KBM-7 (cell line): ENCODE measurements around the gene SPACA7.
"Not testable (repeated sequence)": the region's sequence is repeated elsewhere in the genome, so short reads cannot be mapped to it uniquely, and the experiment has no call there.

ENCODE experiments used
- DNase-seq: peaks from one replicate; pipeline ENCODE4 v3.0.0-alpha.2; 2015
- in situ Hi-C: fragments of 300-500 bp; cut with MboI; formaldehyde crosslinking; loops from 2 replicates; pipeline ENCODE4 v1.14.3; 2020; ENCODE audit warnings: low sequenced_read_pairs, low pct_unique_long_range_greater_than_20kb, mixed read lengths

The SPACA7 gene

DNA sequence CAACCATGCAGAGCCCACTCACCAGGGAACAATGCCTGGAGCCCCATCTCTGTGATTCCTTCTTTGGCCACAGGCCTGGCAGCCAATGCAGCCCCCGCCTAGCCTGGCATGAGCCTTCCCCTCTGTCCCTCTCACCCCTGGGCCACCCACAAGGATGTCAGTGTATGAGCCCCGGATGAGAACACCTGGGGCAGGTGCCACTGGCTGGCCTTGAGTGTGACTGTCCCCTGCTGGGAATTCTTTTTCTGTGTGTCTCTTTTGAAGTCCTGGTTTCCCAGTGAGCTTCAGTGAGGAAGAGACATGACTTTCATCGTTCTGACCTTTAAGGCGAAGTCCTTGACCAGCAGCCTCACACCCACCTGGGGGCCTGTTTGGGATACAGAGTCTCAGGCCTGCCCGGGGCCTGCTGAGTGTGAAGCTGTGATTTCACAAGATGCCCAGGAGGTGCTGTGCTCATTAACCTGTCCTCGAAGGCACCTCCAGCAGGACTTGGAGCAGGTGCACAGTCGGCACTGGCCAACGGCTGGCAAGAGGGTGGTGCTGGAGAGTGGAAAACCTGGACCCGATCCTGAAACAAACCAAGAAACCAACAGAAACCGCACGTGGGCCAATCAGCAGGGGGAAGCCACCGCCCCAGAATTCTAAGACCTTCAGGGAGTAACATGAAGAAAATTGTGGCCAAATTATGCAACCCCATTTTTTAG lies 27.4 kb upstream of the SPACA7 start:
- DNase-seq, result no peak
- in situ Hi-C loops, result no loop called here

DNA sequence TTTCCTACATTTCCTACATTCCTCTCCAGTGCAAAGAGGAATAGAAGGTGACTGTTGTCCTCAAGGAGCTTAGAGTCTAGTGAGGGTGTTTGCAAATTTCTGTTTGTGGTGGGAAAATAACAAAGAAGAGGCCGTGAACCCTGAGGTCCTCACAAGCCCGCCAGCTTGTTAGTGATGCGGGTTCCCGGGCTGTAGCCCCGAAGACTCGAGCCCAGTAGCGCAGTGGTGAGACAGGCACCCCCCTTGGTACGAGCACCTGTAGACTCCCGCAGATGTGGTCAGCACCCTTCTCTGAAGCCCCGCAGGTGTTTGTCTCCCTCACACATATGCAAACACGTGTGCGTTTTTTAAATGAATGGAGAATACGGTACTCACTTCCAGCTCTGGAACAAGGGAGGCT lies 26.5 kb upstream of the SPACA7 start:
- no peak for DNase-seq
- in situ Hi-C loops, result no loop called here

DNA sequence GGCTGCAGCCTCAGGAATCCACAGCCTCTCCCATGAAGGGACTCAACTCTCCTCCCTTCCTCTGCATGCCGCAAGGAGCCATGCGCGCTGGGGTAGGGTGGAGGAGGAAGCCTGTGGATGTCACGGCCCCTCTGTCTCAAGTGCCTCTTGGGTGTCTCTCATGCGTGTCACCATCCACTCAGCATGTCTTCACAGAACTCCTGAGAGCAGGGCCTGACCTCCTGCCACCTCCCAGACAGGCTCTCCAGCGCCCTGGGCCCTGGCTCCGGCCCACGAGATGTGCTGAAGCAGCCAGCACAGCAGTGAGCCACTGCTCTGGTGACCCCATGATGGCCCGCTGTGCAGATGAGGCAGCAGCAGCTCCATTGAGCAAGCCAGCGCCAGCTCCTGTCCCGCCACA lies 25.9 kb upstream of the SPACA7 start:
- in situ Hi-C loops, result no loop called here
- no peak for DNase-seq

DNA sequence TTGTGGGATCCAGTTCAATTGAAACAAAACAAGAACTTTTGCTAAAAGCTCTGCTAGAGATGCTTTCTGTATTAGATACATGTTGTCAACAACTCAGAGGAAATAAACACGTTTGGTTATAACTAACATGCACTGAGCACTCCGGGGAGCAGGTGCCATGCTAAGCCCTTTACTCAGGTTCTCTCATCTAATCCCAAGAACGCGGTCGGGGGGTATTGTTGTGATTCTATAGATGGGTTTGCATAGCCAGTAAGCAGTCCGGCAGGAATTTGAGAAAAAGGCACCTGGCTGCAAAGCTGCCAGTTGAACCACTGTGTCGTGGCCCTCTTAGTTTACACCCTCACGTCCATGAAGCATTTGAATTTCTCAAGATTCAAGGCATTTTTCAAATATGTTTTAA lies 24.3 kb upstream of the SPACA7 start:
- in situ Hi-C loops, result no loop called here
- DNase-seq, result no peak

DNA sequence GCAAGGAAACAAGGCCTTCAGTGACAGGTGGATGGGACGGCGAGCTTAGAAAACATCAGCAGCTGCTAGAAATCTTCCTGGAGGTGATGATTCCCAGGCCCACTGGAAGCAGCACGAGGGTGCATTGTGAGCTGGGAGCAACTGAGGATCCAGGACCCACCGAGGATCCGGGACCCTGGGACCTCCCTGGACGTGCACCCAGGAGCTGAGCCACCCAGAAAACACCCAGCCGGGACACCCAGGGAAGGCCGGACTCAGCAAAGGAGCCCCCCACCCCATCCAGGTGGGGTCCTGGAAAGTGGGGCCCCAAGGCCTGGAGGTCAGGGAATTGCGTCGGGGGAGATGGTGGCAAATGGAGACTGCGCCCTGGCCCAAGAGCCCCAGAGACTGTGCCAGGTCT lies 22.3 kb upstream of the SPACA7 start:
- DNase-seq, result no peak
- in situ Hi-C loops, result no loop called here

DNA sequence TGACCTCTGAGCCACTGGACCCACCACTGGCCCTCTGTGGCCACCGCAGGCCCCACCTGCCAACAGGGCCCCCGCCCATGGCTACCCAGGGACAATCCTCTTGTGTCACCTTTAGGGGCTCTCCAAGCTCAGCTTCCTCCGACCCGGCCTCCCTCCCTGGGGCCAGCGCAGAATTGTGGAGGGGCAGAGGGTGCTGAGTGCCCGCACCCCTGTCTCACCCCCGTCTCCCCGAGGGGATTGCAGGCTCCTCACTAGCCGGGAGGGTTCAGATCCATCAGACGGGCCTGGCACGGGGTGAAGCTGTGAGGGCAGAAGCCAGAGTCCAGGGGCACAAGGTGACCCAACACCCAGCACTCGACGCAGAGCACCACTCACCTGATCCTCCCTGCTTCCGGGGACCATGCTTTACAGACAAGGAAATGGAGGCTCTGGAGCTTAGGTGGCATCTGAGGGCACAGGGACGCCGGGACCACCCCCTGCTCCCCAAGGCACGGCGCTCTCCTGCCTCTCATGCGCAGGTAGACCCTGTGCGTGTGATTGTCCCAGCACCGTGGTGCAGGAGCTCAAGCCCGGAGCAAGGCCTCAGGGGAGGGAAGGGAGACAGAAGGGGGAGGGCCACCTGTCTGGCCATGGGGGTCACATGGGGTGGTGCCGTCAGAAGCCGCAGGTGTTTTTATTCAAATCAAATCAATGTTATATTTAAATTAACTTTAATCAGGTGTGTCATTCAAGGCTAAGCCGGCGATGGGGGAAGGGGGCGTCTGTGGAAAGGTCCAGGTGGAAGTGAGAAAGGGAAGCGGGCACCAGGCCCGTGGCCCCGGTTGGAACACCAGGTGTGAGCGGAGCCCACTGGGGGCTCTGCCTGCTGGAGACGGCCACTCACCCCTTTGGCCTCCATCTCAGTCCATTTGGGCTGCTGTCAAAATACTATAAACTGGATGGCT lies 21.6 kb upstream of the SPACA7 start:
- no peak for DNase-seq
- in situ Hi-C loops, result no loop called here

DNA sequence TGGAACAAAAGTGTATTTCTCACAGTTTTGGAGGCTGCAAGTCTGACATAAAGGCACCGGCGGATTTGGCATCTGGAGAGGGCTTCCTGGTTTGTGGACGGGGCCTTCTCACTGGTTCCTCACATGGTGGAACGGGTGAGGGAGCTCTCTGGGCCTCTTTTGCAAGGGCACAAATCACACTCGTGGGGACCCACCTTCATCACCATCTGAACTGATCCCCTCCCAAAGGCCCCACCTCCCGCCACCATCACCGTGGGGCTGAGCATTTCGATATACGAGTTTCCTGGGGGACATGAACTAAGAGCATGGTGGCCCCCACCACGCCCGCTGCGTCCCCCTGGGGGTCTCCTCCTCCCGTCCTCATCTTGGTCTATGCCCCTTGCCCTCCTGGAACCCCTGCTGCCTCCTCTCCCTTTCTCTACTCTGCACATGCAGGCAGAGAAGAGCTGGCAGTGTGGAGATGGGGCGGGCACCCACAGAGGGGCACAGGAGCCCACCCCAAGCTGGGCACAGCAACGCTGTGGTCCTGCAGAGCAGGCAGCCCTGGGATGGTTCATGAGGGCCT lies 20.8 kb upstream of the SPACA7 start:
- no peak for DNase-seq
- in situ Hi-C loops, result no loop called here

DNA sequence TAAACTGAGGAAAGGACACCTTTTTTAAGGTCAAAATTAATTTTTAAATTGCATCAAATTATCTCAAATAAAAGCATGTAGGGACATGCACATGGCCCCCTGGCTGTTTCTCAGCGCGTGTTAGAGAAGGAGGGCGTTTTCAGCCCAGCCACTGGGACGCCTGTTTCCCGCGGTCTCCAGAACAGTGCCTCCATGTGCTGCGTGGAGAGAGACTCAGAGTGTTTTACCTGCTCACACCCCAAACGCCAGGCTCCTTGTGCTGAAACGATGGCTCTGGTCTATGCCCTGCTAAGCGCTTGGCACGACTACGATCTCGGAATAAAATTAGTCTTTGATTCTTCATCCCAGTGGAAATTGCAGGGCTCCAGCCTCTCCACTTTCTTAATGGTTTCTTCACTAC lies 20.0 kb upstream of the SPACA7 start:
- DNase-seq, result no peak
- in situ Hi-C loops, result no loop called here

DNA sequence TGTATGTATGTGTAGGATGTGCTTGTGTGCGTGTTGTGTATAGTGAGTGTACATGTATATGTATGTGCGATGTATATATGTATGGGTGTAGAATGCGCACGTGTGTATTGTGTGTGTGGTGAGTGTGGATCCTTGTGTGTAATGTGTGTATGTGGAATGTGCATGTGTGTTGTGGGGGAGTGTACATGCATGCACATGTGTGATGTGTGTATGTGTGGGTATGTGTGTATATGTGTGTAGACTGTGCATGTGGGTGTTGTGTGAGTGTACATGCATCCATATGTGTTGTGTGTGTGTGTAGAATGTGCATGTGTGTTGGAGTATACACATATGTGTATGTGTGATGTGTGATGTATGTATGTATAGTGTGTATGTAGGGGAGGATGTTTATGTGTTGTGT lies 18.0 kb upstream of the SPACA7 start:
- DNase-seq, result no peak
- in situ Hi-C loops, result no loop called here

DNA sequence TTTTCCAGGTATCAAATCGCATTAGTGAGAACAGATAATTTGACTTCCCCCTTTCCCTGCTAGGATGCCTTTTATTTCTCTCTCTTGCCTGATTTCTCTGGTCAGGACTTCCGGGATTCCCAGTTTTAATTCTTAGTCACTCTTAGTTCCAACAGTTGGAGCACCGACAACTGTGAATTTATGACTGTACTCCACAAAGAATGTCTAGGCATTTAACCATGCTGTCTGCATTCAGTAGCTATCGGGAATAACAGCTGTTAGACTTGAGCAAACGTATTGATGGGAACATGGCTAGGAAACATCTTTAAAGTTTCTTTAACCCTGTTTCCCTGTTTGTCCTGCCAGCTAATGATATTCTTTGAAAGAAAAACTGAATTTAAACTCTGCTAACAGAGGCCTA lies 14.1 kb upstream of the SPACA7 start:
- in situ Hi-C loops, result no loop called here
- no peak for DNase-seq

DNA sequence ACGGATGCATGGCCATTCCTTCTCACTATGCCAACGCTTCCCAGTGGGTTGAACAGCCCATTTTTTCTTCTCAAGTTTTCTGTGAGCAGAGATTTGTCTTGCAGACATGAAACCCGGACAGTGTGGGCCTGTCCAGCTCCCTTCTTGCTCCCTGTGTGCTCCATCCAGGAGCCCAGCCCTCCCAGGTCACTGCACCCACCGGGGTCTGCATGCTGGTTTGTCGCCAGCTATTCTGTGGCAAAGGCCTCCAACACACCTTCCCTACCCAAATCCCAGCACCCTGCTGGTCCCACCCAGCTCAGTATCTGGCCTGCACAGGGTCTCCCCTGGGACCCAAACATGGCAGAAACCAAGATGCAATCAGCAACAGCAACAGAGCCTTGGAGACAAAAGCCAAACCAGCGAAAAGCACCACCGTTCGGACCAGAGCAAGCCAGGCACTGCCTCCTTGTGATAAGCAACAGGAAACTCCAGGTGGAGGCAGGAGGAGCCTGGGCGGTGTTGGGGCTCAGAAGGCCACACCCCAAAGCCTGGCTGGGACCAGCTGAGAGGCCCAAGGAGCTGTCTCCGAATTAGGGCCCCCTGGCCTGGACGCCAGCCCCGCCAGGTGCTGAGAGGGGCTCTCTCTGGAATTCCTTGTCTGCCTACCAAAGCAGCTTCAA lies 12.2 kb upstream of the SPACA7 start:
- in situ Hi-C loops, result no loop called here
- no peak for DNase-seq

DNA sequence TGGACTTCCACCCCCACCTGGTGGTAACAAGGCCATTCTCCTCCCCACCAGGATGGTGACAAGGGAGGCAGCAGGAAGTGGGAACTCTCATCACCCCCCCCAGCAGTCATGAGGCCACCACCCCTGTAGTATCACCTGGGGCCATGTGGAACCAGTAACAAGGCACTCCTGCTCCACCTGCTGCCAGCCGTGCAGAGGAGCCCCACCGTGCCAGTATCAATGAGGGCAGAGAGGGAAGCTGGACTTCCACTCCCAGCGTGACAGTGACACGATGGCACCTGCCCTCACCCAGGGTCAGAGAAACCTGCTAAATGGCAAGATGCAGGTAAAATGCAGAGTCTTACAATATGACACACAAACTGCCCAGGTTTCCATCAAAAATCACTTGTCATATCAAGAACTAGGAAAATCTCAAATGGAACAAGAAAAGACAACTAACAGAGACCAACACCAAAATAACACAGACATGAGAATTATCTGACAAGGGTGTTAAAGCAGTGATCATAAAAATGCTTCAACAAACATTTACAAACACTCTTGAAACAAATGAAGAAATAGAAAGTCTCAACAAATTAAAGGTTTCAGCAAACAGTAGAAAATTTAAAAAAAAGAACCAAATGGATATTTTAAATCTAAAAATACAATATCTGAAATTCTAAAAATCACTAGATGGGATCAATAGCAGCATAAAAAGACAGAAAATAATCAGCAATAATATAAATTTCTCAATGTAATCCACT lies 9.1 kb upstream of the SPACA7 start:
- no peak for DNase-seq

DNA sequence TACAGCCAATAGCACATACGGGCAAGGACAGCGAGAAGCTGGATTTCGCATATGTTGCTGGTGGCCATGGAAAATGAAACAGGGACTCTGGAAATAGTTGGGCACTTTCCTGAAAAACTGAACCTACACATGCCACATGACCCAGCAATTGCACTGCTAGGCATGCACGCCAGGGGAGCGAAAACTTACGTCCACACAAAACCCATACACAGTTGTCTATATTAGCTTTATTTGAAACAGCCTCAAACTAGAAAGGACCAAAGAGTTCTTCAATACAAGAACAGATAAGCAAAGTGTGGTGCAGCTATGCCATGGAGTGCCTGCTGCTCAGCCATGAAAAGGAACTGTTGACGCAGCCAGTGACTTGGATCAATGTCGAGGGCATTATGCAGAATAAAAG lies 7.3 kb upstream of the SPACA7 start:
- in situ Hi-C loops, result no loop called here
- no peak for DNase-seq

More for the DNA sequence above, 9.1 kb upstream of the SPACA7 start:
- in situ Hi-C loops, result no loop called here

DNA sequence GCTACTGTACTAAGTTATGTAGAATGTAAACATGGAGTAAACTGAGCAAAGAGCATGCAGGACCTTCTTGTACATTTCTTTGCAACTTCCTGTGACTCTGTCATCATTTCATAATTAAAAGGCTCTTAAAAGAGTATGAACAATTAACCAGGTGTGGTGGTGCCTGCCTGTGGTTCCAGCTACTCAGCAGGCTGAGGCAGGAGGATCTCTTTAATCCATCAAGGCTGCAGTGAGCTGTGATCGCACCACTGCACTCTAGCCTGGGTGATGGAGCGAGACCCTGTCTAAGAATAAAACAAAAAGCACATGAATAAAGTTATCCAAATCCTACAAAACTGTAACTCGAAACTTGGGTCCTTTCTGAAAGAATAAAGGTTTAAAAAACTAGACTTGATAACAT lies 5.8 kb upstream of the SPACA7 start:
- no peak for DNase-seq
- in situ Hi-C loops, result no loop called here

DNA sequence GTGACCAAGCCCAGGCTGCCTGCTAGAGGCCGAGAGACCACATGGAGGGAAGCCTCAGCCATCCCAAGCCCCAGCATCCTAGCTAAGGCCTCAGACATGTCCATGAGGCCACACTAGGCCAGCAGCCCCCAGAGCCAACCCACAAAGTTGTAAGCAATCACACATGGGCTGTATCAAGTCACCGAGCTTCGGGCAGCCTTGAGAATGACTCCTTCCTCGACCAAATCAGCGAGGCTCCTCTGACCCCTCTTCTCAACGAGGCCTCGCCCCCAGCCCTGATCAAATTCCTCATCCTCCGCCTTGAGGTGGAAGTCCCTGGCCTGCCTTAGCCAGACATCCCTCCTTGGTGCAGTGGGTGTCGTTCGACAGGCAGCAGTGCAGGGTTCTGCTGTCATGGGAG lies 1.9 kb upstream of the SPACA7 start:
- in situ Hi-C loops, result no loop called here
- DNase-seq, result no peak

DNA sequence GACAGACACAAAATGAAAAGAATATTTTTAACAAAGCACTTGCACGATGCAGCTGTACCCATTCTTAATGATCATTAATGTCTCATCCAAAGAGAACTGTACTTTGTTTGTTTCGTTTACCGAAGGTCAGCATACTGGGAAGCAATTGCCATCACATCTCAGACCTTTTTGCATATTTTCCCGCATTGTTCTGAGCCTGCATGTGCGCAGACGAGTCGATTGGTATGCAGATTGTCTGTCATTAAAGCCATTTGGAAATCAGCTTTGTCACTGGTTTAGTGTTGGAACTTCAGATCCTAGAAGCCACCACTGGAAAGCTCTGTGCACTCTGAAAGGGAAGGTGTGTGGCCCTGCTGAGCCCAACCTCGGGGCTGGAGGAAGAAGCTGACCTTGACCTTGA lies 15.6 kb downstream of the SPACA7 start:
- in situ Hi-C loops, result no loop called here
- no peak for DNase-seq

DNA sequence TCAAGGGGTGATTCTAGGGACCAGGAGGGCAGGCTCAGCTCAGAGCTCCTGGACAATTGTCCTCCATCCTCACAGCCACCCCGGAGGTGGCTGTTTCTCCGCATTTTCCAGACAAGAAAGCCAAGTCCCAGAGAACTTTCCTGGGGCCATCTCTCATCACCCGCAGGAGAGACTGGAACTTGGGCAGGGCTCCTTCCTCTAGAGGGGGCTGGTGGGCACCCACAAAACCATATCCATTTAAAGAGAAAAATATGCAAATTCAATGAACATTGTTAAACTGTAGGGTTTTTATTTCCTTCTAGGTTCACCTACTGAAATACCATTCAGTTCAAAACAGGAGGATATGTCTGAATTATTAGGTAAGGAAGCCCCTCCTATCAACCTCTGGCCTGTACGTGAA lies 16.6 kb downstream of the SPACA7 start:
- in situ Hi-C loops, result no loop called here
- peak; percentile 1 for DNase-seq

DNA sequence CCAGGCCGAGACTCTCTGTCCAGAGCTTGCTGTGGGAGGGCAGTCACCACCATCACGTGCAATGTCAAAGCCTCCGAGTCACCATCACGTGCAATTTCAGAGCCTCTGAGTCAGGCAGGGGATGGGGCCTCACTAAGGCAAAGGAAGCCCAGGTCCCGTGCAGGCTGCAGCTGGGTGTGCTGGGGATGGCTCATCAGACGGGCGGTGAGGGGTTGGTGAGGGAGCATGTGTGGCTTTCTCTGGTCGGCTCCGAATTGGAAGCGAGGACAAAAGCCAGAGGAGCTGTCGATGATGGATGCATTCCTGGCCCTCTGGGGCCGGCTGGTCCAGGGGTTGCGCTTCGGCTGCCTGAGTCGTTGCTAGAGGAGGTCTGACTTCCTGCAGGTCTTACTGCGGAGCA lies 18.9 kb downstream of the SPACA7 start:
- DNase-seq, result not testable (repeated sequence)
- in situ Hi-C loops, result loop anchor here (5.0 kb wide), 1 partner anchor 1443 kb away; no protein-coding TSS in a partner anchor

DNA sequence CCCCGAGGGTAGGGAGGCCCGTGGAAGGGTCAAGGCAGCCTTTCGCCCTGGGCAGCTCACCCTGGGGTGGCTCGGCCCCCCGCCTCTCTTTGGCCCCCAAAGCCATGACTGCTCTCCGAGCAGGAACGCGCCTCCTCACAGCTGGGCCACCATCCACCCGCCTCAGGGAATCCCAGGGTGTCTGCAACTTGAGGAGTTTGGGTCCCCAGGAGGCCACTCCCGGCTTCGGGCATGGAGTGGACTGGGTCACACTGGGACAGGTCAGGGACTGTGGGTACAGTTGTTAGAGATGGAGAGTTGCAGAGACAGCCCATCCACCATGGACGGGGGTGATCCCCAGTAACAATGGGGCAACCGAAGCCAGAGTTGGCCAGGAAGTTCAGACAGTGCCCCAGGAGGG lies 19.8 kb downstream of the SPACA7 start:
- not testable (repeated sequence) for DNase-seq
- in situ Hi-C loops, result loop anchor here (5.0 kb wide), 1 partner anchor 1444 kb away; no protein-coding TSS in a partner anchor
